NCI-H2227 (cell line): Measurements from ENCODE around the gene PKD1L1.

Experiments
- DNase-seq: peaks from one replicate; lab custom pipeline; 2025; ENCODE audit not compliant: unreplicated experiment; lab: John Stamatoyannopoulos, UW

Gene PKD1L1

GRCh38 chr7:47743965-47744591, 204.2 kb downstream of the PKD1L1 start:
- no peak for DNase-seq

GRCh38 chr7:47741984-47742383, 206.3 kb downstream of the PKD1L1 start:
- no peak for DNase-seq

GRCh38 chr7:47739891-47740290, 208.4 kb downstream of the PKD1L1 start:
- no peak for DNase-seq

DNA sequence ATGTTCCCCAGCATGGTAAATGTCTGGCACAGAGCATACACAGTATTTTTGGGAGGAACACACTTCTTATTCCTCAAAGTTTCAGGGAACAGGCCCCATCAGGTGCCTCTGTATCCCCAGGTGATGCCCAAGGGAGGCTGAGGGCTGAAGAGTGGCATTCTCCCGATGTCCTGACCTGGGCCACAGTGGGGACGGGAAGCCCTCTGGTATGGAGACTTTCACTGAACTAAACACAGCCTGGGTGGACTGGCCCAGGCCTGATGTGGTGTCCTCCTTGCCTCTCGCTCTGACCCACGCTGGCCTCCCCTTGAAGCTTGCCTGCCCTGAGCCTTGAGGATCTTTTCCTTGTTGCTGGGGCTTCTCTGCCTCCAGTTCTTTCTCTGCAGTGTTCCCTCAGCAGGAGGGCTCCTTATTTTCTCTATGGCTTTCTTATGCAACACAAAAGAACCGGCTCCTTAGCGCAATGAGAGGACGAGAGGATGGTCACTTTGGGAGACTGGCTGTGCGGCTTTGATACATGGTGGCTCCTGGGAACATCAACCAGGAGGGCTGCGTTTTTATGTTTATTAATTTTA, 208.9 kb downstream of the PKD1L1 start:
- no peak for DNase-seq

DNA sequence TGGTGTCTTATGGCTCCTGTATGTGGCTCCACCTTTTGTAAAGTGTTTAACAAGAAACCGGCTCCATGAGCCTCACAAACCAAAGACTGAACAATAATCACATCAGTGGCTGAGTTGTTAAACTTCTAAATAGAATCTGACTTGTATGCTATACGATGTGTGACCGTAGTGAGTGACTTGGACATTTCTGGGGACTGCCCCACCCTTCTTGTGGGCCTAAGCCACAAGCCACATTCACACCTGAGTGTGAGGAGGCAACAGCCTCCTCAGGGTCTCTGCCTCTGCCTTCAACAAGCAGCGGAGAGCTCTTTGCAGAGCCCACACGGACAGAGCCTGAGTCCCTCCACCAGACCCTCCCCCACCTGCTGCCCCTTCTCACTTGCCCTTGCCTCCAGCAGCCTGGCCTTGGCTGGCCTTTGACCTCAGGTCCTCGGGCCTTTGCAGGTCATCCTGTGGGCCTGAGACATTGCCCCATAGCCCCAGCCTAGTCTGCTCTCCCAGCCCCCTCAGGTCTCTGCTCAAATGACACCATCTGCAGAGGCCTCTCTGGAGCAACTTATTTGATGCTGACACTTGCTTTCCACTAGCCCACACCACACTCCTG, 209.6 kb downstream of the PKD1L1 start:
- DNase-seq = no peak

DNA sequence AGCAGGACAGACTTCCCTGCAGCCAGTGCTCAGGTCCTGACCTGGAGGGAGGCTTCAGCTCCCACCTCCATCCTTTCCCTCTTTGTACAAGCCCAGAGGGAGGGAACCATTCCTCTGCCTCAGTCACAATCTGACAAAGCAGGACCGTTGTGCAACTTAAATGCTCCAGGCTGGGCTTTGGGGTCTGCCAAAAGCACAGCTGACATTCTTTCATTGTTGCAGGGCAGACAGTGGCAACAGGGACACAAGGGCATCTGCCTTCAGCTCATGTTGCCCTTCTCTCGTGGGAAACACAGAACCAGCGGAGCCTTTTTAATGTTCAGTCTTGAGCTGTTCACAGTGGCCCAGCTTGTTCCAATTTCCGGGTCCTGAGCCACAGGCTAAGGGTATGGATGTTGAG, 210.7 kb downstream of the PKD1L1 start:
- no peak for DNase-seq

DNA sequence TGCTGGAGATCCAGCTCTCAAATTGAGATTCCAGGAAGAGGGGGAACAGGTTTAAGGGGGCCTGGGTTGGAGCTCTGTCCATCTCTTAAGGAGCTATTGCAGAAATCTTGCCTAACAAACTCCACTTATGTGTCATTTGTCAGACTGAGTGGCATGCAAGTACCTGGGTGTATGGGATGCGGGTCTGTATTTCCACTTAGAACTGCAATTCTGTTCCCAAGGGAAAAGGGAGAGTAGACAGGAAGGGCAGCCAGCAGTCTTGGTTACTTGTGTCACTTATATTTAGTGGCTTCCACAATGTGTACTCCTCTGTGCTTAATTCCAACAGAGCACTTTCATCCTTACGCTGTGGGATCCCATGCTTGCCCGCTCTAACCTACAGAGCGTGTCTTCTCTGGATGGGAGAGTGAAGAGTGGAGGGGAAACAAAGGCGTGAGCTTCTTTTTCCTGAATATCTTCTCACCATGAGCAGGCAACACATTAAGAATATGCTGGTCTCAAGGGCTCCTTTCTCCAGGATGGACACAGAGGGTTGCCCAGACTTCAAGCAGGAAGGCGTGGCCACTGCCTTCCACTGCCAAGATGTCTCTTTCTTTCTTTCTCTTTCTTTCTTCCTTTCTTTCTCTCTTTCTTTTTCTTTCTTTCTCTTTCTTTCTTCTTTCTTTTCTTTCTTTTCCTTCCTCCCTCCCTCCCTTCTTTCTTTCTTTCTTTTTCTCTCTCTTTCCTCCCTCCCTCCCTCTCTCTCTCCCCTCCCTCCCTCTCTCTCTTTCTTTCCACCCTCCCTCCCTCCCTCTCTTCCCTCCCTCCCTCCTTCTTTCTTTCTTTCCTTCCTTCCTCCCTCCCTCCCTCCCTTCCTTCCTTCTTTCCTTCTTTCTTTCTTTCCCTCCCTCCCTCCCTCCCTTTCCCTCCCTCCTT, 212.6 kb downstream of the PKD1L1 start:
- no peak for DNase-seq

GRCh38 chr7:47734949-47735291, 213.3 kb downstream of the PKD1L1 start:
- DNase-seq = no peak

DNA sequence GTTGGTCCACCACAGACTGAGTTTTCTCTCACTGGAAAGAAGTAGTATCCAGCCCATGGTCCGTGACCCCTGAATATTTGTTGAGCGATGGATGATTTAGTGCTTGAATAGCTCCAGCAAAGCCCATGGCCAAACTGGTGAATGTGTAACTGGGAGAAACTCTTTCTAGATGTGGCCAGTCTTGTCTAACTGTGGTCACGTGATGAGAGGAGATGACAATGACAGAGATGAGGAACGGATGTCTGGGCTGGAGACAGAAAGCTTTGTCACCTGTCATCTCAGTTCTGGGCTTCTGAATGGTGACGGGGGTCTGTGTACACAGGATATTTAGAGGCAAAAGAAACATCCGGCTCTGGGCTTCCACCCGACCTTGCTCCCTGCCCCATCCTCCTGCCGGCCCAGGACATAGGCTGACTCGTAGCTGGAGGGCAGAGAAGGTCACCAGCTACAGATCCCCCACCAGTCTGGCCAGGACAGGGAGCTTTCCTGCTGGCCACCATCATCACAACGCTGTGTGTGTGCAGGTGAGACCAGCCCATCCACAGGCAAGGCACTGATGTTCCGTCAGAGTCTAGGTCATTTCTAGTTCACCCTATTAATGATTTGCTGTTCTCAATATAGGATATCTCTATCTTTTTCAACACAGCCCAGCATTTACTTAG, 213.8 kb downstream of the PKD1L1 start:
- no peak for DNase-seq

DNA sequence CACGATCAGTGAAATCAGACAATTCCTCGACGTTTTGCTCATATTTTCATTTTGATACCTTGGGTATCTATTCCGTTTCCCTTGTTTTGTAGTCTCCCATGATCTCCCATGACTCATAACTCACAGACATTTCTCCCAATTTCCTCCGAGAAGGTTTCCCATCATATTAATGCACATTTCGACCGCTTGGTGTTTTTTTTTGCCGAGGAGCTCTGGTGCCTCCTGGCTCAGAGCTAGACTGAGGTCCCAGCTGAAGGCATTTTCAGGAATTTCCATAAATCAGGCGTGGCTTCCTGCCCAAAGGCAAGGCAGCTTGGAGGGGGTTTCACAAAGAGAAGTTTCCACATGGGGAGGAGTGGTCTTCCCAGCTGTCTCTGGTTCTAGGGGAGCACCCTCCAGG, 218.1 kb downstream of the PKD1L1 start:
- no peak for DNase-seq

GRCh38 chr7:47726047-47726726, 222.1 kb downstream of the PKD1L1 start:
- DNase-seq = no peak

DNA sequence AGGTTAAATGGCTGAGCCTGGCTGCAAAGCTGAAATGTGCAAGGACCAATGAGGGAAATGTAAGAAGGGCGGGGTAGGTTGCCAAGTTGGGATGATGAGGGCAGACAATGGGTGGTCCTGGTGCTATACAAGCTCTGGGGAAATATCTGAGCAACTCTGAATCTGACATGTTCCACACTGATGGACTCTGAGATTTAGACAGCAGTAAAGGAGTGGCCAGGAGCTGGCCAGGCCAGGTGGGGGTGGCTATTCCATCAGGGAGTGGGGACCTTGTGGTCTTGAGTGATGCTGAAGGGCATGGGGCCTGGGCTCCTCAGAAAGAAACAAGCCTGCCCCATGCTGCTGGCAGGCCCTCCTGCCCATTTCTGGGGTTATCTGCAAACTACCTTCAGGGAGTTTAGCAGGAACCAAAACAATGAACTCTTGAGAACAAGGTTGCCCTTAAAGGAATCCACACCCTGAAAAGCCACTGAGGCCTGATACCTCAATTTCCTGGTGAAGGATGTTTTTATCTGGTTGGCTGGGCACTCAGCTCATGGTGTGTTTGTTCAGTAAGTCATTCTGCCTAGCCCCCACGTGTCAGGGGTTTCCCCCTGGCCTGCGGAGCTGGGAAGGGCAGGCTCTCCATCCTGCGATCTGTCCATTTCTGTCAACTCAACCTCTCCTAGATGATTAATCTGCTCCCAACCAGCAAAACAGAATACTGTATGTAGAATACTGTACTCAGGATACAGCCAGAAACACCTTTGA, 223.1 kb downstream of the PKD1L1 start:
- no peak for DNase-seq
